Type B pancreatic cell (in vitro differentiated cells): Measurements from ENCODE around the gene ADIPOR2. TPM values are rescaled to one million over a fixed set of nuclear protein-coding genes. Genes with fewer than 3 reads are reported as not detected.

Source experiments
- DNase-seq: peaks from one replicate; pipeline ENCODE4 v3.0.0; 2021; ENCODE audit warnings: mixed read lengths; ENCODE audit not compliant: unreplicated experiment; ENCODE audit errors: extremely low spot score
- H3K27ac Mint-ChIP-seq: 2 replicates; pipeline ENCODE4 v1.8.0; 2021; ENCODE audit warnings: mild to moderate bottlenecking, mixed read lengths
- H3K27me3 Mint-ChIP-seq: 2 replicates; pipeline ENCODE4 v1.8.0; 2021; ENCODE audit warnings: mixed read lengths
- H3K36me3 Mint-ChIP-seq: 2 replicates; pipeline ENCODE4 v1.8.0; 2021; ENCODE audit warnings: mixed read lengths
- H3K4me1 Mint-ChIP-seq: one replicate; pipeline ENCODE4 v1.8.0; 2021; ENCODE audit warnings: mixed read lengths; ENCODE audit not compliant: unreplicated experiment
- H3K4me3 Mint-ChIP-seq: 2 replicates; pipeline ENCODE4 v1.8.0; 2021; ENCODE audit warnings: mild to moderate bottlenecking, mixed read lengths
- H3K9me3 Mint-ChIP-seq: 2 replicates; pipeline ENCODE4 v1.8.0; 2021; ENCODE audit warnings: mixed read lengths
- total RNA-seq: library from RNA; stranded (reverse); gene quantifications from 2 replicates; pipeline ENCODE4 v1.2.1, GENCODE V29; 2021; ENCODE audit warnings: low replicate concordance
- TF ChIP-seq, protein P1 (sequence below): fragments of 200-600 bp; sonication (generic); conservative IDR thresholded peaks from 2 replicates; pipeline ENCODE4 v1.5.0; 2021; ENCODE audit warnings: antibody characterized with exemption, mild to moderate bottlenecking

ADIPOR2 gene
- total RNA-seq, 1 donor from 2014 or later, result 49.2 TPM

DNA sequence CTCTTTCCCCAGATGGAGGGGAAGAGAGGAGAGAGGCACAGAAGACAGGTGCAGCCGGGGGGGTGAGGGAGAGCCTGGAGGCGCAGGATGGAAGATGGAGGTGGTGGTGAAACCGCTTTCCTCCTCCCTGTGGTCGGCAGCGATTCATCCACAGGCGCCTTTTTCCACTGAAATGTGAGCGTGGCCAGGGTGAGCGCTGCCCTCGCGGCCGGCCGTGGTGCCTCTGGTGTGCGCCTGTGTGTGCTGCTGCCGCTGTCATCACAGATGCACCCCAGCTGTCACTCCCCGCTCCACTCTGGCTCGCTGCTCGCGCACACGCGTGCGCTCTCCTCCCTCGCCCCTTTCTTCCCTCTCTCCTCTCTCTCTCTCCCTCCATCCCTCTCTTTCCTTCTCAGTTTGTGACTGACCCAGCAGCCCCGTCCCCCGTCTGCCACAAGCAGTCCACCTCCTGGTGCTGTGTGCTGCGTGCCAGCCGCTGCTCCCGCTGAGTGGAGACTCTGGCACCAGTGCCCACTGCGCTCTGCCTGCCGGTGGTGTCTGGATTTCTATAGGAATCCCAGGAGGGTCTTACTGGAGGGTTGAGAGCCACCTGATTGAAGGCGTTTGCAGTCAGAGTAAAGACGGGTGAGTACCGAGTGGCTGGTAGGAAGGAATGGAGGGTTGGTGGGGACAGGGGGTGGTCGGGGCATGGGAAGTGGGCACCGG is 129.5 kb downstream of the ADIPOR2 start, which contains the start of gene LRTM2:
Gene LRTM2 (plus strand): TSS at position 375 of the 705 bp plus-strand sequence. CDS start 7,584 bp downstream, outside the sequence.
- Mint-ChIP-seq H3K27ac (no peak within 1 kb of the TSS), H3K9me3 (no peaks in the 10 kb centered on the region), H3K4me3 (no peak within 1 kb of the TSS), H3K27me3 (peaks cover 81% of the 10 kb centered on the region), H3K4me1 (no peaks in the 10 kb centered on the region), H3K36me3 (no peaks in the 10 kb centered on the region)
- TF ChIP-seq, protein P1, sequence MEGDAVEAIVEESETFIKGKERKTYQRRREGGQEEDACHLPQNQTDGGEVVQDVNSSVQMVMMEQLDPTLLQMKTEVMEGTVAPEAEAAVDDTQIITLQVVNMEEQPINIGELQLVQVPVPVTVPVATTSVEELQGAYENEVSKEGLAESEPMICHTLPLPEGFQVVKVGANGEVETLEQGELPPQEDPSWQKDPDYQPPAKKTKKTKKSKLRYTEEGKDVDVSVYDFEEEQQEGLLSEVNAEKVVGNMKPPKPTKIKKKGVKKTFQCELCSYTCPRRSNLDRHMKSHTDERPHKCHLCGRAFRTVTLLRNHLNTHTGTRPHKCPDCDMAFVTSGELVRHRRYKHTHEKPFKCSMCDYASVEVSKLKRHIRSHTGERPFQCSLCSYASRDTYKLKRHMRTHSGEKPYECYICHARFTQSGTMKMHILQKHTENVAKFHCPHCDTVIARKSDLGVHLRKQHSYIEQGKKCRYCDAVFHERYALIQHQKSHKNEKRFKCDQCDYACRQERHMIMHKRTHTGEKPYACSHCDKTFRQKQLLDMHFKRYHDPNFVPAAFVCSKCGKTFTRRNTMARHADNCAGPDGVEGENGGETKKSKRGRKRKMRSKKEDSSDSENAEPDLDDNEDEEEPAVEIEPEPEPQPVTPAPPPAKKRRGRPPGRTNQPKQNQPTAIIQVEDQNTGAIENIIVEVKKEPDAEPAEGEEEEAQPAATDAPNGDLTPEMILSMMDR, result no peak
- DNase-seq, result no peak

DNA sequence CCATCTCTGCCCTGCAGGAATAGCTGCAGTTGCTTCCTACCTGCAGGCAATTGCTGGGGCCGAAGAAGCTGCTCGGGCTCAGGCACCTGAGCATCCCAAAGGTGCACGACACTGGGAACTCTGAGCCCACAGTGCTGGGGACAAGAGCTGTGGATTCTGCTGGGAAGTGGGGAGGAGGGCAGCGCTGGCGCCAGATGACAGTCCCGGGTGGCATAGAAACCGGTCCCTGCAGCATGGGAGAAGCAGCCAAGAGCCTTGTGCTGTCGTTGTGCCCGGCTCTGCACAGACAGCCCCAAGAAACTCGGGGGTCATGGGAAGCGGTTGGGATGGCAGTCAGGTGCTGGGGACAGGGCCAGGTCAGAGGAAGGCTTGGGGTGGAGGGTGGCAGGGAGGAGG is 130.0 kb downstream of the ADIPOR2 start:
- DNase-seq, result no peak
- Mint-ChIP-seq H3K9me3 (no peaks in the 10 kb centered on the region), H3K27ac (no peak overlapping the region), H3K4me3 (no peak overlapping the region), H3K4me1 (no peaks in the 10 kb centered on the region), H3K27me3 (peaks cover 81% of the 10 kb centered on the region), H3K36me3 (no peaks in the 10 kb centered on the region)
- TF ChIP-seq, protein P1, result no peak

DNA sequence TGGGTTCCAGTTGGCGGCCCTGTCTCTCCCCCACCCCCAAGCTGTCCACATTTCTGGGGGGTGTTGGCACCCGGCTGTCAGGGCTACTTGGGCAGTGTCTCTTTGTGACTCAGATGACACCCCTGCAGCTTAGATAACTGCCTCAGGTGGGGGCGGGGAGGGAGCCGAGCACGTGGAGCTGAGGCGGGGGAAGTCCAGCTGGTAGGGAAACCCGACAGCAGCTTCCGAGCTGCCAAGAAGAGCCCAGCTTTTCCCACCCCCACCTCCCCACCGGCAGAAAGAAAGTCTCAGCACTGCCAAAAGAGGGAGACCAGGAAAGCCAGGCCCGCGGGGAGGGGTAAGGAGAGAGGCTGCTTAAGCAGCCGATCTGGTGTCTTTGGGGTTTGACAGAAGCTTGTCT is 130.9 kb downstream of the ADIPOR2 start:
- Mint-ChIP-seq H3K36me3 (no peaks in the 10 kb centered on the region), H3K9me3 (no peaks in the 10 kb centered on the region), H3K4me1 (no peaks in the 10 kb centered on the region), H3K4me3 (no peak overlapping the region), H3K27ac (no peak overlapping the region), H3K27me3 (peaks cover 77% of the 10 kb centered on the region)
- TF ChIP-seq, protein P1, result no peak
- DNase-seq, result no peak

DNA sequence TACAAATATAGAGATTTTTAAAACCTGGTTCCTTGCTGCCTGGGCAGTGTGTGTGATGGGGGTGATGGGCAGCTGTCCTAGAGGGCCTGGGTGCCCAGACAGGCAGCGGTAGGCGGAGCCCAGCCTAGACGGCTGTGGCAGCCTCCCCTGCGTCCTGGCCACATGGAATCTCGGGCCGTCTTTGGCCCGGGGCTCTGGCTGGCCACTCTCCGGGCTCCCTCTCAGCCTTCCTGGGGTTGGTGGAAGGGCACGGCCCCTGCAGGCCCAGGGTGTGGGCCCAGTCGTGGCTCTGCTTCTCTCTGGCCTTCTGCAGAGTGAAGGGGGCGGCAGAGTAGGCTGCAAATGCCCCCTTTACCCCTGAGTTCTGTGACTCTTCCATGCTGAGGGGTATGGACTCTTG is 131.8 kb downstream of the ADIPOR2 start:
- Mint-ChIP-seq H3K4me1 (no peaks in the 10 kb centered on the region), H3K27ac (no peak overlapping the region), H3K9me3 (no peaks in the 10 kb centered on the region), H3K4me3 (no peak overlapping the region), H3K27me3 (peaks cover 72% of the 10 kb centered on the region), H3K36me3 (no peaks in the 10 kb centered on the region)
- TF ChIP-seq, protein P1, result no peak
- DNase-seq, result no peak

DNA sequence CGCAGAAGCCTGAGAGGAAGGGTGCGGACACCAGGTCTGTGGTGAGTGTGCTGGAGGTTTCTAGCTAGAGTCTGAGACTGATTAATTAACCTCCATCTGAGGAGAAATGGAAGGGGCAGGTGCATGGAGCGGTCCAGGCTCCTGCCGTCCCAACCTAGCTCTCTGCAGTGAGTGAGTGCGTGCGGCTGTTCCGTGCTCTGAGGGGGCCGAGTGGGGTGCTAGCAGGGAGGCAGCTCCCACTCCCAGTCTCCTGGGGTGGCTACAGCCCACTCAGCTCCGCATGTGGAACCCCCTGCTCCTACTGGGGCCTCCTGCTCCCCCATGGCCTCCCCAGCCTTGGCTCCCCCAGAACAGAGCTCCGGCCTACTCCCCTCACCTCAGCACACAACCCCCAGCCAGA is 132.4 kb downstream of the ADIPOR2 start:
- H3K9me3 Mint-ChIP-seq, result no peaks in the 10 kb centered on the region
- peaks cover 72% of the 10 kb centered on the region for H3K27me3 Mint-ChIP-seq

More for the DNA sequence above, 132.4 kb downstream of the ADIPOR2 start:
- no peak for DNase-seq
- Mint-ChIP-seq H3K36me3 (no peaks in the 10 kb centered on the region), H3K27ac (no peak overlapping the region), H3K4me1 (no peaks in the 10 kb centered on the region), H3K4me3 (no peak overlapping the region)
- TF ChIP-seq, protein P1, result no peak
